ENCODE measurements around the gene P4HB. TPM values are rescaled to one million over a fixed set of nuclear protein-coding genes. Genes with fewer than 3 reads are reported as not detected.

The P4HB gene
- total and polyA plus RNA-seq, 2 experiments from 2014 or later: 1,651 to 3,203 TPM

DNA sequence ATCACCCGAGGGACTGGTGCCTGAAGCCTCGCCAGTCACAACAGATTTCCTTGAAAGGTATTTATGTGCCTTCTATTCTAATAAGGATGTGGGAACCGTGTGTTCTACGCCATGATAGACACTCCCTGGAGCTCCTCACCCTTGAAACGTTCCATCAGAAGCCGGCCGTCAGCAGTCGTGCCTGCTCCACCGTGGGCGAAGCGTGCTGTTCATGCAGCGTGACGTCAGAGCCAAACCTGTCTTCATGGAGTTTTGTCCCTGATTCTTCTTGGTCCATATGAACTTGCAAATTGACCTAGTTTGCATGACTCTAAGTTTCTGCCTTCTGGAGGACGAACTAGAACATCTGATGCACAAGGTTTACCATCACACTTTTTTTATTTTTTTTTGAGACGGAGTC is 21.0 kb downstream of the P4HB start:
- no peak overlapping the region for H2AFZ ChIP-seq
- no peak overlapping the region for H3K27ac ChIP-seq
- no peaks in the 10 kb centered on the region for H4K20me1 ChIP-seq (ENCODE audit: insufficient read depth)
- no peaks in the 10 kb centered on the region for H3K9me2 ChIP-seq (ENCODE audit: insufficient read depth)
- no peak for TF ChIP-seq EZH2 (IDR thresholded peaks at IDR 0.05; ENCODE audit: insufficient read depth, poor library complexity, severe bottlenecking)
- no peak for TF ChIP-seq EZH2phosphoT487 (IDR thresholded peaks at IDR 0.05; ENCODE audit: insufficient read depth, low read depth)
- peaks cover 8% of the 10 kb centered on the region; the same call in 1 of the 2 replicates for H3K36me3 ChIP-seq (ENCODE audit: low read depth)
- peaks cover 22% of the 10 kb centered on the region for H3F3A ChIP-seq (ENCODE audit: insufficient read depth)
- H3K9ac ChIP-seq: no peak overlapping the region
- H3K9me3 ChIP-seq (ENCODE audit: low read depth): no peaks in the 10 kb centered on the region
- H3K4me2 ChIP-seq (ENCODE audit: unreplicated experiment): no peak overlapping the region
- H3K4me3 ChIP-seq: no peak overlapping the region
- no peak for DNase-seq
- WGBS, 2 experiments (ENCODE audit: low coverage in 1 of 2, low lambda C conversion rate in 2 of 2, missing lambda C conversion rate in 2 of 2): 85 to 87% methylated on average over 14 to 15 of the region's 15 CpGs
- no peaks in the 10 kb centered on the region for H3K27me3 ChIP-seq (replicated peaks; ENCODE audit: insufficient read depth)
- H3K4me1 ChIP-seq (ENCODE audit: insufficient read depth): no peaks in the 10 kb centered on the region
- no peaks in the 10 kb centered on the region for H3K79me2 ChIP-seq (ENCODE audit: insufficient read depth)
- in situ Hi-C loops (cut with MboI): no loop called here

DNA sequence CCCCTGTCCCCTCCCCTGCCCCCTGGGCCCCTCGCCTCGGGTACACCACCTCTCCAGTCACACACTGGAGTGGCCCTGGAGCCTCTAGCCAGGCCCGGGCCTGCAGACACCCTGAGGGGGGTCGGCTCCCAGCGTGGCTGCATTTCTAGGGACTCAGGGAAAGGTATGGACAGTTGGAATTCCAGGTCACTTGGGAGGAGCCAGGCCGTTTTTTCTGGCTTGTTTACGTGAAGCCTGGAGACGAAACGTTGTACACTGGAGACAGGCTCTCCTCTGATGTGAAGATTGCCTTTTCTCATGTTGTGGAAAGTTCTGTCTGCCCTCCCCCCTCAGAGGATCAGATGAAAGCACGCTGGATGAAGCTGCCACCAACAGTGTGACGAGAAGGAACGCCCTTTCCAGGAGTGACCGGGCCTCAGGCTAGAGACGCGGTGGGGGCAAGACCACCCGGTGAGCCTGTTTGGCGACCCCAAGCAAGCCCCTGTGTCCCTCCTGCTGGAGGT is 21.5 kb downstream of the P4HB start:
- Histone ChIP-seq H3K9me2 (ENCODE audit: insufficient read depth) (no peaks in the 10 kb centered on the region), H4K20me1 (ENCODE audit: insufficient read depth) (no peaks in the 10 kb centered on the region), H2AFZ (no peak overlapping the region), H3K9me3 (ENCODE audit: low read depth) (no peaks in the 10 kb centered on the region), H3K4me2 (ENCODE audit: unreplicated experiment) (no peak overlapping the region), H3K4me1 (ENCODE audit: insufficient read depth) (no peaks in the 10 kb centered on the region), H3K4me3 (no peak overlapping the region), H3K9ac (no peak overlapping the region), H3K36me3 (ENCODE audit: low read depth) (peaks cover 6% of the 10 kb centered on the region; the same call in 1 of the 2 replicates), H3K27ac (no peak overlapping the region), H3K79me2 (ENCODE audit: insufficient read depth) (peaks cover 4% of the 10 kb centered on the region; the same call in 1 of the 2 replicates), H3K27me3 (replicated peaks; ENCODE audit: insufficient read depth) (no peaks in the 10 kb centered on the region), H3F3A (ENCODE audit: insufficient read depth) (peaks cover 21% of the 10 kb centered on the region)
- TF ChIP-seq EZH2phosphoT487 (IDR thresholded peaks at IDR 0.05; ENCODE audit: insufficient read depth, low read depth): no peak
- TF ChIP-seq EZH2 (IDR thresholded peaks at IDR 0.05; ENCODE audit: insufficient read depth, poor library complexity, severe bottlenecking): no peak
- DNase-seq: no peak
- in situ Hi-C loops (cut with MboI): no loop called here
- WGBS, 2 experiments (ENCODE audit: low coverage in 1 of 2, low lambda C conversion rate in 2 of 2, missing lambda C conversion rate in 2 of 2): 47 to 61% methylated on average over 17 of the region's 17 CpGs

DNA sequence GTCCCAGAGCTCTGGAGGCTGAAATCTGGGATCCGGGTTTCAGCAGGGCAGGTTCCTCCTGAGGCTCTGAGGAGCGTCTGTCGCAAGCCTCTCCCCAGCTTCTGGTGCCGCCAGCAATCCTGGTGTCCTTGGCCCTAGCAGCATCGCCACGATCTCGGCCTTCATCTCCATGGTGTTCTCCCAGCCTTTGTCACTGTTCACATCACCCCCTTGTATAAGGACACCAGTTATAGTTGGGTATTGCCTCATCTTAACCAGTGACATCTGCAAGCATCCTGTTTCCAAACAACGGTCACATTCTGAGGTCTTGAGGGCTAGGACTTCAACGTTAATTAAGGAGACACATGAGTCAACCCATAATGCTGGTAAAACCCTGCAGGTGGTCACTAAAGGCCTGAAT is 22.7 kb downstream of the P4HB start:
- H3K79me2 ChIP-seq (ENCODE audit: insufficient read depth): peaks cover 6% of the 10 kb centered on the region; the same call in 1 of the 2 replicates
- peak; percentile 39 for DNase-seq
- no peaks in the 10 kb centered on the region for H3K9me3 ChIP-seq (ENCODE audit: low read depth)
- no peaks in the 10 kb centered on the region; the same call in 1 of the 2 replicates for H3K36me3 ChIP-seq (ENCODE audit: low read depth)
- no peaks in the 10 kb centered on the region for H4K20me1 ChIP-seq (ENCODE audit: insufficient read depth)
- no peak overlapping the region for H2AFZ ChIP-seq
- no peaks in the 10 kb centered on the region for H3K9me2 ChIP-seq (ENCODE audit: insufficient read depth)
- no peak overlapping the region for H3K27ac ChIP-seq
- no peak overlapping the region for H3K4me2 ChIP-seq (ENCODE audit: unreplicated experiment)
- H3K4me1 ChIP-seq (ENCODE audit: insufficient read depth): no peaks in the 10 kb centered on the region
- H3K27me3 ChIP-seq (replicated peaks; ENCODE audit: insufficient read depth): no peaks in the 10 kb centered on the region
- WGBS, 2 experiments (ENCODE audit: low coverage in 1 of 2, low lambda C conversion rate in 2 of 2, missing lambda C conversion rate in 2 of 2): 62 to 71% methylated on average over 9 of the region's 9 CpGs
- H3K4me3 ChIP-seq: no peak overlapping the region
- in situ Hi-C loops (cut with MboI): no loop called here
- TF ChIP-seq EZH2 (IDR thresholded peaks at IDR 0.05; ENCODE audit: insufficient read depth, poor library complexity, severe bottlenecking) (no peak), EZH2phosphoT487 (IDR thresholded peaks at IDR 0.05; ENCODE audit: insufficient read depth, low read depth) (no peak)
- H3F3A ChIP-seq (ENCODE audit: insufficient read depth): peaks cover 9% of the 10 kb centered on the region
- H3K9ac ChIP-seq: no peak overlapping the region

DNA sequence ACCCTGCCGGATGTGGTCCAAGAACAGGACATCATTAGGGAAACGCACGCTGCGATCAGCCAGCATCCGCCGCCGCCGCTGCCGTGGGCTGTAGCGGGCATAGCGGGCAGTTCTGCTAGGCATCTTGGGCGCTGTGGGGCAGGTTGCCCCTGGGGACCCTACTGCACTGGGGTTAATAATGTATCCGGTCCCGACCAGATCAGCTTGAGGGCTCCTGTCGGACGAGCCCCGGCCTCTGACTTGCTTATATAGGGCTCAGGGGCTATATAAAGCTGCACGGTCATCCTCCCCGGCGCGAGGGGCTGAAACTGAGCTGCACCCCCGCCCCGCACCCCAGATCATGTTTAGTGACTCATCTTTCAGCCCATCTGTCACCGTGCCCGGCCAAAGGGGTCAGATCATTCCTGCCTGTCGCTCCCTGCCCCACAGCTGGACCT is 25.5 kb downstream of the P4HB start, which contains the start of gene PPP1R27:
Gene PPP1R27, minus strand, starts transcription at position 220 of the 437 bp plus-strand sequence. Its CDS starts 97 bp downstream, at position 123.
- WGBS, 2 experiments (ENCODE audit: low coverage in 1 of 2, low lambda C conversion rate in 2 of 2, missing lambda C conversion rate in 2 of 2): 94 to 95% methylated on average over 23 to 26 of the region's 26 CpGs
- in situ Hi-C loops (cut with MboI): no loop called here

More for the DNA sequence above, 25.5 kb downstream of the P4HB start, which contains the start of gene PPP1R27:
- no peaks in the 10 kb centered on the region for H4K20me1 ChIP-seq (ENCODE audit: insufficient read depth)
- no peak for DNase-seq
- no peaks in the 10 kb centered on the region for H3K27me3 ChIP-seq (replicated peaks; ENCODE audit: insufficient read depth)
- H2AFZ ChIP-seq: peak within 1 kb of the TSS; percentile 64
- H3K36me3 ChIP-seq (ENCODE audit: low read depth): no peaks in the 10 kb centered on the region
- H3K9me3 ChIP-seq (ENCODE audit: low read depth): no peaks in the 10 kb centered on the region
- peak within 1 kb of the TSS; percentile 77 for H3K4me3 ChIP-seq
- H3K4me2 ChIP-seq (ENCODE audit: unreplicated experiment): peak within 1 kb of the TSS; percentile 89
- H3K4me1 ChIP-seq (ENCODE audit: insufficient read depth): peaks cover 7% of the 10 kb centered on the region
- no peaks in the 10 kb centered on the region for H3K9me2 ChIP-seq (ENCODE audit: insufficient read depth)
- no peak for TF ChIP-seq EZH2phosphoT487 (IDR thresholded peaks at IDR 0.05; ENCODE audit: insufficient read depth, low read depth)
- TF ChIP-seq EZH2 (IDR thresholded peaks at IDR 0.05; ENCODE audit: insufficient read depth, poor library complexity, severe bottlenecking): no peak
- peaks cover 27% of the 10 kb centered on the region for H3K79me2 ChIP-seq (ENCODE audit: insufficient read depth)
- H3F3A ChIP-seq (ENCODE audit: insufficient read depth): peaks cover 5% of the 10 kb centered on the region; the same call in 1 of the 2 replicates
- H3K9ac ChIP-seq: peak within 1 kb of the TSS; percentile 98
- H3K27ac ChIP-seq: peak within 1 kb of the TSS; percentile 89

All from GM23248 (cell line).